ENCODE results near the gene SLC22A23.
"Not testable (repeated sequence)": the region's sequence is repeated elsewhere in the genome, so short reads cannot be mapped to it uniquely, and the experiment has no call there.

SLC22A23 gene

GRCh38 chr6:3244003-3244831 is 212.6 kb downstream of the SLC22A23 start:
- Histone ChIP-seq H3K9me3 (ENCODE audit: control insufficient read depth in 1 of 2, low read length in 2 of 2) (no peaks in the 10 kb centered on the region), H3K9ac (ENCODE audit: low read depth in 1 of 2, low read length in 2 of 2) (no peak overlapping the region), H3K4me3 (ENCODE audit: low read depth in 1 of 2, low read length in 2 of 2) (no peak overlapping the region), H3K27me3 (ENCODE audit: control insufficient read depth in 1 of 2, insufficient read depth in 2 of 2, low read length in 2 of 2) (peaks cover 6 to 7% of the 10 kb centered on the region in 2 donors), H3K27ac (ENCODE audit: low read depth, low read length) (no peak overlapping the region), H3K36me3 (ENCODE audit: control insufficient read depth in 1 of 2, insufficient read depth in 2 of 2, low read length in 2 of 2) (no peaks in the 10 kb centered on the region), H3K4me1 (ENCODE audit: control insufficient read depth in 1 of 2, insufficient read depth in 2 of 2, low read length in 2 of 2) (peaks cover 0 to 4% of the 10 kb centered on the region in 2 donors)

- H3K36me3 ChIP-seq (ENCODE audit: control insufficient read depth in 1 of 2, insufficient read depth in 2 of 2, low read length in 2 of 2): no peaks in the 10 kb centered on the region
- H3K9ac ChIP-seq (ENCODE audit: low read depth in 1 of 2, low read length in 2 of 2): no peak overlapping the region
- no peaks in the 10 kb centered on the region for H3K9me3 ChIP-seq (ENCODE audit: control insufficient read depth in 1 of 2, low read length in 2 of 2)
- H3K4me1 ChIP-seq (ENCODE audit: control insufficient read depth in 1 of 2, insufficient read depth in 2 of 2, low read length in 2 of 2): no peaks in the 10 kb centered on the region
- H3K4me3 ChIP-seq (ENCODE audit: low read depth in 1 of 2, low read length in 2 of 2): no peak overlapping the region
- peaks cover 7 to 11% of the 10 kb centered on the region in 2 donors for H3K27me3 ChIP-seq (ENCODE audit: control insufficient read depth in 1 of 2, insufficient read depth in 2 of 2, low read length in 2 of 2)
- H3K27ac ChIP-seq (ENCODE audit: low read depth, low read length): no peak overlapping the region
Measured at GRCh38 chr6:3242768-3243167, 214.1 kb downstream of the SLC22A23 start.

- not testable (repeated sequence) for H3K4me1 ChIP-seq (ENCODE audit: control insufficient read depth in 1 of 2, insufficient read depth in 2 of 2, low read length in 2 of 2); H3K9me3 ChIP-seq (ENCODE audit: control insufficient read depth in 1 of 2, low read length in 2 of 2); H3K4me3 ChIP-seq (ENCODE audit: low read depth in 1 of 2, low read length in 2 of 2); H3K9ac ChIP-seq (ENCODE audit: low read depth in 1 of 2, low read length in 2 of 2); H3K27ac ChIP-seq (ENCODE audit: low read depth, low read length); H3K27me3 ChIP-seq (ENCODE audit: control insufficient read depth in 1 of 2, insufficient read depth in 2 of 2, low read length in 2 of 2); H3K36me3 ChIP-seq (ENCODE audit: control insufficient read depth in 1 of 2, insufficient read depth in 2 of 2, low read length in 2 of 2)
Measured at GRCh38 chr6:3241745-3242144, 215.1 kb downstream of the SLC22A23 start.

GRCh38 chr6:3240595-3240994 is 216.3 kb downstream of the SLC22A23 start:
- H3K9ac ChIP-seq (ENCODE audit: low read depth in 1 of 2, low read length in 2 of 2): no peak overlapping the region
- H3K27me3 ChIP-seq (ENCODE audit: control insufficient read depth in 1 of 2, insufficient read depth in 2 of 2, low read length in 2 of 2): peaks cover 7 to 11% of the 10 kb centered on the region in 2 donors
- no peak overlapping the region for H3K27ac ChIP-seq (ENCODE audit: low read depth, low read length)
- H3K4me1 ChIP-seq (ENCODE audit: control insufficient read depth in 1 of 2, insufficient read depth in 2 of 2, low read length in 2 of 2): no peaks in the 10 kb centered on the region
- H3K36me3 ChIP-seq (ENCODE audit: control insufficient read depth in 1 of 2, insufficient read depth in 2 of 2, low read length in 2 of 2): no peaks in the 10 kb centered on the region
- no peaks in the 10 kb centered on the region for H3K9me3 ChIP-seq (ENCODE audit: control insufficient read depth in 1 of 2, low read length in 2 of 2)
- no peak overlapping the region for H3K4me3 ChIP-seq (ENCODE audit: low read depth in 1 of 2, low read length in 2 of 2)

GRCh38 chr6:3239110-3239830 is 217.6 kb downstream of the SLC22A23 start:
- H3K9me3 ChIP-seq (ENCODE audit: control insufficient read depth in 1 of 2, low read length in 2 of 2): no peaks in the 10 kb centered on the region
- H3K27me3 ChIP-seq (ENCODE audit: control insufficient read depth in 1 of 2, insufficient read depth in 2 of 2, low read length in 2 of 2): peaks cover 11 to 15% of the 10 kb centered on the region in 2 donors
- no peak overlapping the region for H3K27ac ChIP-seq (ENCODE audit: low read depth, low read length)

GRCh38 chr6:3237761-3238662 is 218.8 kb downstream of the SLC22A23 start:
- Histone ChIP-seq H3K9me3 (ENCODE audit: control insufficient read depth in 1 of 2, low read length in 2 of 2) (no peaks in the 10 kb centered on the region), H3K4me1 (ENCODE audit: control insufficient read depth in 1 of 2, insufficient read depth in 2 of 2, low read length in 2 of 2) (no peaks in the 10 kb centered on the region), H3K27ac (ENCODE audit: low read depth, low read length) (no peak overlapping the region), H3K9ac (ENCODE audit: low read depth in 1 of 2, low read length in 2 of 2) (no peak overlapping the region), H3K36me3 (ENCODE audit: control insufficient read depth in 1 of 2, insufficient read depth in 2 of 2, low read length in 2 of 2) (no peaks in the 10 kb centered on the region), H3K27me3 (ENCODE audit: control insufficient read depth in 1 of 2, insufficient read depth in 2 of 2, low read length in 2 of 2) (peaks cover 20 to 26% of the 10 kb centered on the region in 2 donors), H3K4me3 (ENCODE audit: low read depth in 1 of 2, low read length in 2 of 2) (no peak overlapping the region)

More at GRCh38 chr6:3239110-3239830, 217.6 kb downstream of the SLC22A23 start:
- Histone ChIP-seq H3K36me3 (ENCODE audit: control insufficient read depth in 1 of 2, insufficient read depth in 2 of 2, low read length in 2 of 2) (no peaks in the 10 kb centered on the region), H3K4me3 (ENCODE audit: low read depth in 1 of 2, low read length in 2 of 2) (no peak overlapping the region), H3K4me1 (ENCODE audit: control insufficient read depth in 1 of 2, insufficient read depth in 2 of 2, low read length in 2 of 2) (no peaks in the 10 kb centered on the region), H3K9ac (ENCODE audit: low read depth in 1 of 2, low read length in 2 of 2) (no peak overlapping the region)

- Histone ChIP-seq H3K9ac (ENCODE audit: low read depth in 1 of 2, low read length in 2 of 2) (no peak overlapping the region), H3K27me3 (ENCODE audit: control insufficient read depth in 1 of 2, insufficient read depth in 2 of 2, low read length in 2 of 2) (peaks cover 40 to 42% of the 10 kb centered on the region in 2 donors), H3K4me3 (ENCODE audit: low read depth in 1 of 2, low read length in 2 of 2) (no peak overlapping the region), H3K27ac (ENCODE audit: low read depth, low read length) (no peak overlapping the region), H3K36me3 (ENCODE audit: control insufficient read depth in 1 of 2, insufficient read depth in 2 of 2, low read length in 2 of 2) (no peaks in the 10 kb centered on the region), H3K4me1 (ENCODE audit: control insufficient read depth in 1 of 2, insufficient read depth in 2 of 2, low read length in 2 of 2) (peaks cover 12 to 14% of the 10 kb centered on the region in 2 donors), H3K9me3 (ENCODE audit: control insufficient read depth in 1 of 2, low read length in 2 of 2) (no peaks in the 10 kb centered on the region)
Measured at GRCh38 chr6:3236005-3236404, 220.8 kb downstream of the SLC22A23 start.

- H3K9me3 ChIP-seq (ENCODE audit: control insufficient read depth in 1 of 2, low read length in 2 of 2): no peaks in the 10 kb centered on the region
- H3K27me3 ChIP-seq (ENCODE audit: control insufficient read depth in 1 of 2, insufficient read depth in 2 of 2, low read length in 2 of 2): peaks cover 44 to 48% of the 10 kb centered on the region in 2 donors
- H3K4me1 ChIP-seq (ENCODE audit: control insufficient read depth in 1 of 2, insufficient read depth in 2 of 2, low read length in 2 of 2): peaks cover 12 to 17% of the 10 kb centered on the region in 2 donors
- H3K27ac ChIP-seq (ENCODE audit: low read depth, low read length): no peak overlapping the region
- no peak overlapping the region for H3K9ac ChIP-seq (ENCODE audit: low read depth in 1 of 2, low read length in 2 of 2)
- H3K4me3 ChIP-seq (ENCODE audit: low read depth in 1 of 2, low read length in 2 of 2): no peak overlapping the region
- no peaks in the 10 kb centered on the region for H3K36me3 ChIP-seq (ENCODE audit: control insufficient read depth in 1 of 2, insufficient read depth in 2 of 2, low read length in 2 of 2)
Measured at GRCh38 chr6:3235486-3235885, 221.4 kb downstream of the SLC22A23 start.

GRCh38 chr6:3233904-3234303 is 222.9 kb downstream of the SLC22A23 start:
- Histone ChIP-seq H3K27me3 (ENCODE audit: control insufficient read depth in 1 of 2, insufficient read depth in 2 of 2, low read length in 2 of 2) (peaks cover 56 to 60% of the 10 kb centered on the region in 2 donors), H3K4me3 (ENCODE audit: low read depth in 1 of 2, low read length in 2 of 2) (no peak overlapping the region), H3K9me3 (ENCODE audit: control insufficient read depth in 1 of 2, low read length in 2 of 2) (no peaks in the 10 kb centered on the region), H3K4me1 (ENCODE audit: control insufficient read depth in 1 of 2, insufficient read depth in 2 of 2, low read length in 2 of 2) (peaks cover 18 to 27% of the 10 kb centered on the region in 2 donors), H3K9ac (ENCODE audit: low read depth in 1 of 2, low read length in 2 of 2) (no peak overlapping the region), H3K36me3 (ENCODE audit: control insufficient read depth in 1 of 2, insufficient read depth in 2 of 2, low read length in 2 of 2) (no peaks in the 10 kb centered on the region), H3K27ac (ENCODE audit: low read depth, low read length) (no peak overlapping the region)
